GM18907 (cell line): ENCODE data around the gene ANKRD53.

Experiments used
- ATAC-seq: cut with Tn5 transposase; IDR thresholded peaks from one replicate; pipeline ENCODE4 v1.9.1; 2021; ENCODE audit warnings: mild to moderate bottlenecking, moderate library complexity; ENCODE audit not compliant: unreplicated experiment

Gene ANKRD53

DNA sequence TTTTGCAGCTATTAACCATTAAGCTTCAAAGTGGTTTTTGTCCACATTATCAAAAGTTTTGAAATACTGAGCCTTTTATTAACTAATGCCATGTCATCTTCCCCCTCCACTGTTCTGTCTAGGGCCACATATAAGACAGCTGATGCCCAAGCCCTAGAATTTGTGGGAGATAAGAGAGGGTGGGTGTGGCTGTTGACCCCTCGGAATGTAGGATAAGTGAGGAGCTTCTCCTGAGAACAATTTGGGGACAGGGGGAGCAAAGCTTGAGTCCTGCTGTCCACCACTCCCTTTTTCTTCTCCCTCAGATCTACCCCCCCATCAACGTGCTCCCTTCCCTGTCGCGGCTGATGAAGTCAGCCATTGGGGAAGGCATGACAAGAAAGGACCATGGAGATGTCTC, 14.3 kb upstream of the ANKRD53 start:
- no peak for ATAC-seq

DNA sequence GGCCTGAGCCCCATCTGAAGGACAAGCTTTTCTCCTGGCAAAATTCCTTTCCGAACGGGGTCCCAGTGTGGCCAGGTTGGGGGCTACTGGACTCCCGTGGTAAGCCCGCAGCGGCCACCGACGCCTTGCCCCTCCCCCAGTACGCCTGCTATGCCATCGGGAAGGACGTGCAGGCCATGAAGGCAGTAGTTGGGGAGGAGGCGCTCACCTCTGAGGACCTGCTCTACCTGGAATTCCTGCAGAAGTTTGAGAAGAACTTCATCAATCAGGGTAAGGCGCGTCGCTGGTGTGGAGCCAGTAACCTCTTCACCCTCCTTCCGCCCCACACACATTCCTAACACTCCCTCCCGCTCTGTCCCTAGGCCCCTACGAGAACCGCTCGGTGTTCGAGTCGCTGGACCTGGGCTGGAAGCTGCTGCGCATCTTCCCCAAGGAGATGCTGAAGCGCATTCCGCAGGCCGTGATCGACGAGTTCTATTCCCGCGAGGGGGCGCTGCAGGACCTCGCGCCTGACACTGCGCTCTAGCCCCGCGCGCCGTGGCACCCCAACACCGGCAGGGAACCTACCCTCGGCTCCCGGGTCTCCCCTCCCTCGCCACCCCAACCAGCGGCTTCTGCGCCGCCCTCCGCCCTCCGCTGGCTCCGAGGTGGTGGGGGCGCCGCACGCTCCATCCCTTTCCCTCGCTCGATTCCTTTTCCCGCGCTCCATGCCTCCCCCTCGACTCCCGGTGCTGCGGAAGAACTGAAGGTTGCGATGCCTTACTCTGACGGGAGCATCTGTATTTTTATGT, 13.6 kb upstream of the ANKRD53 start:
- ATAC-seq, result peak; percentile 74

DNA sequence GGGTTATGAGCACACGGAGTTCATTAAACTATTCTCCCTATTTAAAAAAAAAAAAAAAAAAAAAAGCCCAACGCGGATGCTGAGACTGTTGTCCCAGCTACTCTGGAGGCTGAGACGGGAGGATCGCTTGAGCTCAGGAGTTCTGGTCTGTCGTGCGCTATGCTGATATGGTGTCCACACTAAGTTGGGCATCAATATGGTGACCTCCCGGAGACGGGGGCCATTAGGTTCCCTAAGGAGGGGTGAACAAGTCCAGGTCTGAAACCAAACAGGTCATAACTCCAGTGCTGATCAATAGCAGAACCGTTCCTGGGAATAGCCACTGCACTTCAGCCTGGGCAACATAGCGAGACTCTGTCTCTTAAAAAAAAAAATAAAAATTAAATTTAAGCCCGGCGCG, 12.9 kb upstream of the ANKRD53 start:
- no peak for ATAC-seq

DNA sequence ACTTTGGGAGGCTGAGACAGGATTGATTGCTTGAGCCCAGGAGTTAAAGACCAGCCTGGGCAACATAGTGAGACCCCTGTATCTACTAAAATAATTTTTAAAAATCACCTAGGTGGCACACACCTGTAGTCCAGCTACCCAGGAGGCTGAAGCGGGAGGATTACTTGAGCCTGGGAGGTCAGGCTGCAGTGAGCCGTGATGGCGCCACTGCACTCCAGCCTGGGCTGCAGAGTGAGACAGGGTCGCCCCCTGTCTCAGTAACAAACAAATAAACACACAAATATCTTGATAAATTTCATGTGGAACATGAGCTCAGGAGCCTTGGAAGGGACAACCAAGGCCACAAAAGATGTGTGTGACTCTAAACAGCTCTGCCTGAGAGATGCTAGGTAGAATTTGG, 11.7 kb upstream of the ANKRD53 start:
- ATAC-seq, result no peak

DNA sequence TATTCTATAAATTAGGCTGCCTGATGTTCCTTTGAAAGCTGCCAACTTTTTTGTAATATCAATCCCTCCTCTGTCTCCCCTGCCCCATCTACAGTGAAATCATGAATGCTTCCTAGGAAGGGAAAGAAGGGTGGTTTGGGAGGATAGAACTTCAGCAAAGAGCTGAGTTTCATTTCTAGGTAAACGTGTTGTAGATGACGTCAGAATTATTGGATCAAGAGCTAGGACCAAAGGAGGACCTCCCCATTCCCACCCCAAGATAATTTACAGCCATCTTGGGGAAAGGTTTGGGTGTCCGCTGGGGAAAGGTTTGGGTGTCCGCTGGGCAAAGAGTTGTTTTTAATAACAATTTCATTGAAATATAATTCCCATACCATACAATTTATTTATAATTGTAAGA, 11.2 kb upstream of the ANKRD53 start:
- no peak for ATAC-seq

DNA sequence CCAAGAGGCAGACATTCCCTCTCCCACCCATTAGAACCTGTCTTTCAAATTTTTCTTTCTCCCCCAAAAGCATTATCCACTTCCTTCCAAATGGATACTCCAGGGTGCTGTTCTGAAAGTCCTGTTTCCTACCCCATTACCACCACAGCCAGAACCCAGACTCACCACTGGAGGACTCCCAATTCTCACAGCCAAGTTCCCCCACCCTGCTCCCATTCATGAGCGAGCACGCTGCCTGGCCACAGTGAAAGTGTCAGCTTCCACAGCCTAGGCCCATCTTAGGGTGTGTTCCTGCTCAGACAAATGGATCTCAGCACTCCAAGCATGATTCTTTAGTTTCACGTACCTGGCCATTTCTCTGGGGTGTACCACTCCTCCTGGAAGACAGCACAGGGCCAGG, 3.8 kb upstream of the ANKRD53 start:
- ATAC-seq, result no peak

DNA sequence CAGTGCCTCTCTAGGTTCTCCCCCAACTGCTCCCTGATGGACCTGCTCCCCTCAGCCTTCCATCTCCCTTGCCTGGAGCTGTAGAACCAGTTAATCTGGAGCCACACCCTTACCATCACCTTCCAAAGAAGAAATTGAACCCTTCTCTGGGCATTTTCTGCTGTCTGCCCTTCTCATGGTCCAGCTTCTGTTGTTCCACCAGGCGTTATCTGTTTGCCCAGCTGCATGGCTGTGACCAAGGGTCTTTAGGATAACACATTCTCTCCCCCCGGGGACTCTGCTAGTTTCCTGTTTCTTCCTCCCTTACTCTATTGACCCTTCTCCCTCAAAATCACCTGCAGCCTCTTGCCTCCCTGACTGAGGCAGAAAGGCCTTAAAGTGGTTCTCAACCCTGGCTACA, 3.2 kb upstream of the ANKRD53 start:
- no peak for ATAC-seq

DNA sequence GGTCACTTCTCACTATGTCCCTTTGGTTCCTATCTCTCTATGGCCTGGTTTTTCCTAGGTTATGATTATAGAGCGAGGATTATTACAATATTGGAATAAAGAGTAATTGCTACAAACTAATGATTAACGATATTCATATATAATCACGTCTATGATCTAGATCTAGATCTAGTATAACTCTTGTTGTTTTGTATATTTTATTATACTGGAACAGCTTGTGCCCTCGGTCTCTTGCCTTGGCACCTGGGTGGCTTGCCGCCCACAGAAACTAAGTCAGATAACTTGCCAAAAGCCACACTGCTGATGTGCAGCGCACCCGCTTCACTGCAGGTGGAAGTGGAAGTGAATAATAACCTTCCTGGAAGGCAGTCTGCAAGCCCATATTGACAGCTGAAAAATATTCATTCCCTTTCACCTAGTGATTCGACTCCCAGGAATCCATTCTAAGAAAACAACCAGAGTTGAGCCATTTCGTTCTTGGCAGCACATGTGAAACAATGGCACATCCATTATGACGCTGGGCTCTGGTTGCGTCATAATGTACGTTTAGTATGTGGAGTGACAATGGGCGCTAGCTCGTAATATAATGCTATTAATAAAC, 725 bp upstream of the ANKRD53 start:
- ATAC-seq, result no peak

DNA sequence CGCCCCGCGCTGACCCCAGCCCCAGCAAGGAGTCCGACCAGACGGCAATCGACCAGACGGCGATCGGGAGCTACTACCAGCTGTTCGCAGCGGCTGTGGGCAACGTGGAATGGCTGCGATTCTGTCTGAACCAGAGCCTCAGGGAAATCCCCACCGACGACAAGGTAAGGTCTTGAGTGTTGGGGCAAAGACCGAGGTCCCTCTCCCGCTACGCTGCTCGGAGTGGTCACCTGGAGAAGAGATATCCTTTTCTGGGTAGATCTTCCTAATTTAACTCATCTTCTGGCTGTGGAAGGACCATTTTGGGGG, 704 bp downstream of the ANKRD53 start:
- no peak for ATAC-seq

DNA sequence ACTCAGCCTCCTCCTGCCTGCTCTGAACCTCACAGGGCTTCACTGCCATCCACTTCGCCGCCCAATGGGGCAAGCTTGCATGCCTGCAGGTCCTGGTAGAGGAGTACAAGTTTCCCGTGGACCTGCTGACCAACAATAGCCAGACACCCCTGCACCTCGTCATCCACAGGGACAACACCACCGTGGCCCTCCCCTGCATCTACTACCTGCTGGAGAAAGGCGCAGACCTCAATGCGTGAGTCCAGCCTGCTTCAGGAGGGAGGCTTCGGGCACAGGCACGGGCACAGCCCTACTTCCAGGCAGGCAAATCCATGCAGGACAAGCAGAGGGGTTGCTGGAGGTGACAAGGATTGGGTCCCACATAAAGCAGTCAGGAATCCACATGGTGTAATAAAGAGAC, 1.2 kb downstream of the ANKRD53 start:
- ATAC-seq, result no peak

DNA sequence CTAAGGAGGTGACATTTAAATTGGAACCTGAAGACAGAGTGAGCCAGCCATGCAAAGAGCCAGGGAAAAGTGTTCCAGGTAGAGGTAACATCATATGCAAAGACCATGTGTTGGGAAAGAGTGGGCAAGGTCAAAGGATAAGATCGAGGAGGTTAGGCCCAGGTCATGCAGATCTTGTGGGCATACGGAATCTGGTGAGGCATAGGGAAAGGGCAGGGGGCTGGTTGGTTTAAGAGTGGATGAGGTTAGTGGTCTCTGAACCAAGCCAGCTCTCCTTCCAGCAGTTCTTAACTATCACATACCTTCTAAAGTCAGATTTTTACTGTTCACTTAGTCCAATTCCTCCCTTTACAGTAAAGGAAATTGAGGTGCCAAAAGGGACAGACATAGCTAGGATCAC, 3.0 kb downstream of the ANKRD53 start:
- ATAC-seq, result no peak

DNA sequence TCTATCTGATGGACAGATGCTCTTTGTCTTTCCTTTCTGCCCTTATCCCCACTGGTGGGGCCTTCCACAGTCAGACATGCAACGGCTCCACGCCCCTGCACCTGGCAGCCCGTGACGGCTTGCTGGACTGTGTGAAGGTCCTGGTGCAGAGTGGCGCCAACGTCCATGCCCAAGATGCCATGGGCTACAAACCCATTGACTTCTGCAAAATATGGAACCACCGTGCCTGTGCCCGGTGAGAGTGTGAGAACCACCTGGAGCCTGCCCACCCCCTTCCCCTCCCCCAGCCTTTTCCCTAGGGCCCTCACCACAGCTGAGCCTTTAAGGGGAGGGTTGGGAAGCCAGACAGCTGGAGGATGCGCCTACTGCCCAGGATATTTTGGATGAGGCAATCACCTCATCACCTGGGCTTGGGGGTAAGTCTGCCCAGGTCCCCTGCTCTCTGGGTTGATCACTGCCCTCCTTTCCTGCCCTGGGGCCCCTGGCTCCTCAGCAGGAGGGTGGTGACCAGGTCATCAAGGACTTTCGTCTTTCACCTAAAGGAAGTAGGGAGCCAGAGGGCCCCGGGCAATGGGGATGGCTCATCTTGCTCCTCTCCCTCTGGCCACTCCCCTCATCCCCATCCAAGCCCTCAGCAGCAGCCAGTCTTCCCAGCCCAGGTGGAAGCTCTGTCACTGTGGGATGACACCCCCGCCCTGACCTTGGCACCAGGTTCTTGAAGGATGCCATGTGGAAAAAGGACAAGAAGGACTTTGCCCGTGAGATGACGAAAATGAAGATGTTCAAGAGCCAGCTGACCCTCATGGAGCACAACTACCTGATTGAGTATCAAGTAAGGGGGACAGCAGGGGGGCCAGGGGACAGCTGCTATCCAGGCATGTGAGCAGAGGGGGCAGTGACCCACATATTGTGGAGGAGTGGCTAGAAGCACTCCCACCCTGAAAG, 3.7 kb downstream of the ANKRD53 start:
- ATAC-seq, result no peak

DNA sequence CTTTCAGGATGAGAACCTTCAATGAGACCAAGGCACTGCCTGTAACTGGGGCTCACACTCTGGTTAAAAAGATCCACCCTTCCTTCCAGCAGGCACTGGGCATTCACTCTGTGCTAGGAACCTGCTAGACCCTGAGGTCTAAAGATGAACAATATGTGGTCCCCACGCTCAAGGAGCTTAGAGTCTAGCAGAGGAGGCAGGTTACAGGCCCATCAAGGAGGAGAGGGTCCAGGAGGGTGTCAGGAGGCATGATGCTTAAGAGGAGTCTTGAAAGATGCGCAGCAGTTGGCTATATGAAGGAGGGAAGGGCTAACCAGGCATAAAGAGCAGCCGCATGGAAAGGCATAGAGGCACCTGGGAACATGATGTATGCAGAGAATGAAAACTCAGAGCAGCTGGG, 4.5 kb downstream of the ANKRD53 start:
- ATAC-seq, result no peak

DNA sequence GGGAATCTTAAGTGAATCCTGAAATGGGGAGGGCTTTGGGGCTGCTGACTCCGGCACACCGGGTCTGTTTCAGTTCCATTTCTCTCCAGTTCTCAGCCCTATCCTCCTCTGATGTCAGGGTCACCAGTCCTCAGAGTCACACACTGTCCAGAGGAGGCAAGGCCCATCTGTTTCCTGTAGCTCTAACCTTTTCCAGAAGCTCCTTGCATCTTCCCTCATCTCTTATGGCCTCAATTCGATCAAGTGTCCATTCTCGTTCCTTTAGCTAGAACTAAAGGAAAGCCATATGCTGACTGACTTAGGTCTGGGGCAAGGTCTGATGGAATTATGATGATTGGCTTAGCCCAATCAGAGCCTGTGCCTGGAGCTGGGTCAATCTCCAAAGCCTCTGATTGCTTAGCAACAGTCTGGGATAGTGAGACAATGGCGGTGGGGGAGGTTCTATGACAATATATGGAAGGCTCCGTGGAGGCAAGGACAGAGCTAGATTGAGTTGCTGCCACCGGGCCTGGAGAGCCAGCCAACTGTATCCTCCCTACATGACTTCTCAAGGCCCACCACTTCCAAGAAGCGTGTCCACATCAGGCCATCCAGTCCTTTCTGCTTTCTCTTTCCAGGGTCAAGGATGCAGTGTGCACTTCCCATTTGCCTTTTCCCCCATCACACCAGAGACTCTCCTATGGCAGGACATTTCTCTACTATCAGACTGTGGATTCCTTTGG, 5.2 kb downstream of the ANKRD53 start:
- no peak for ATAC-seq

DNA sequence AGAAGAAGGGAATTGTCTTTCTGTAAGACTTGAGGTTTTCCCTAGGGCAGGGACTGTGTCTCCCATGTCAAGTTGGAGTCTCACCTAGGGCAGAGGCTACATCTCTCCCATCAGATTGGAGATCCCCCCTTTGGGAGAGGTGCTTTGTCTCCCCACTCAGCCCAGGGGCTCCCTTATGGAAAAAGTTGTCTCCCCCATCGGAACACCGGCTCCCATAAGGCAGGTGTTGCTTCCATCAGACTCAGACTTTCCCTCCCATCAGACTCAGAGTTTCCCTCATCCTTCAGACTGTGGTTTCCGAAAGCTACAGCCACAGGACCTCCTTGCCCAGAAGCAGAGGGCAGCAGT, 5.8 kb downstream of the ANKRD53 start:
- ATAC-seq, result no peak

DNA sequence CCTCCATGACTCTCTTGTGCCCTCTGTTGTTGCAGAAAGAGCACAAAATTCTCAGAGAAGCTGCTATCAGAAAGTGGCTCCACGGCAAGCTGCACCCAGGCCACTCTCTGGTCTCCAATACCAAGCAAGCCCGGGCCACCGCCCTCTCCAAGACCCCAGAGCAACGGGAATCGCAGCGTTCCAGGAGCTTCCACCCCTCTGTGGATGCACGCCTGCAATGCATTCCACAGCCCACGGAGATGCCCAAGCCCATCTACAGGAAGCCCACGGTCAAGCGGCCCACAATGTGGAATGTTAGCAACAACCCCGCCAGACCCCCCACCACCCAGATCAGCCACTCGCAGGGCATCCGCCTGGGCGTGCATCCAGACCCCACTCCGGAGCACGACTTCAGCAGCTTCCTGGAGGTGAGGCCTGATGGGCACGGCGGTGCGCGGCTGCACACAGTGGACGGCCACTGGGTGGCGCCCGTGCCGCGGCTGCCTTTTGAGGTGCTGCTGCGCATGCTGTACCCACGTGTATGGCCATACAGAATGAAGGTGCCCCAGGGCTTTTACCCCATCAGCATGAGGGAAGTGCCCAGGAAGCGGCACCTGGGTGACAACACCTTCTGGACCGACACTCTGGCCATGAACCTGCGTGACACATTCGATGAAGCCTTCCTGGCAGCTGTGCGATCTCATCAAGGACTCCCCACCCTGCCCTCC, 6.3 kb downstream of the ANKRD53 start:
- peak; percentile 91 for ATAC-seq

DNA sequence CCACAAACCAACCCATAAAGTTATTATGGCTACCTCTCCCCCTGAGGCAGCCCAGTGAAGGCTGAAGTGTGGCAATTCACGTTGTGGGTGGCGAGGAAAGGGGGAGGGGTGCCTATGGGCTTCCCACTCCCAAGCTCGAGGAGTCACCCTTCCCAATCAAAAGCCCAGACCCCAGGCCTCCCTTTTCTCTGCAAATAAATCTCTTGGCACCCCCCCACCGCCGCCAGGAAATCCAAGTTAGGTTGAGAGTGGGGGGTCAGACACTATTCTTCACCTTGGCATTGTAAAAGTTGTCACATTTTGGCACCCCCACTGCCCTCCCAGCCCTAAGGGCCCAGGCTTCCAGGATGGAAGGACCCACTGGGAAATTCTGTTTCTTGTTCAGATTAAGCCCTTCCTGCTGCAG, 6.9 kb downstream of the ANKRD53 start:
- ATAC-seq, result no peak

DNA sequence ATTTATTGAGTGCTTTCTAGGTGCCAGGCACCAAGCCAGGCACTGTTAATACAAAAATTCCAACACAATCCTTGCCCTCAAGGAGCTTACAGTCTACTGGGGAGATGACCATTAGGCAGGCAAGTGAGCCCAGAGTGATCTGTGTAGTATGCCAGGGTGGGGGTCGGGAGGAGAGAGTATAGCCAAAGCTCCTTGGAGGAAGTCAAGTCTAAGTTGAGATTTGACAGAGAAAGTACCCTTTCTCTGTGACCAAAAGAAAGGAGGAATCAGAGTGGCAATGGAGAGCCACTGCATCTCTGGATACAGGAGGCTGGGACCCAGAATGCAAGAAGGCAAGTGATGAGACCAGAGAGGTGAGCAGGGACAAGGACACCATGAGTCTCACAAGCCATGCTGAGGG, 7.5 kb downstream of the ANKRD53 start:
- ATAC-seq, result no peak

DNA sequence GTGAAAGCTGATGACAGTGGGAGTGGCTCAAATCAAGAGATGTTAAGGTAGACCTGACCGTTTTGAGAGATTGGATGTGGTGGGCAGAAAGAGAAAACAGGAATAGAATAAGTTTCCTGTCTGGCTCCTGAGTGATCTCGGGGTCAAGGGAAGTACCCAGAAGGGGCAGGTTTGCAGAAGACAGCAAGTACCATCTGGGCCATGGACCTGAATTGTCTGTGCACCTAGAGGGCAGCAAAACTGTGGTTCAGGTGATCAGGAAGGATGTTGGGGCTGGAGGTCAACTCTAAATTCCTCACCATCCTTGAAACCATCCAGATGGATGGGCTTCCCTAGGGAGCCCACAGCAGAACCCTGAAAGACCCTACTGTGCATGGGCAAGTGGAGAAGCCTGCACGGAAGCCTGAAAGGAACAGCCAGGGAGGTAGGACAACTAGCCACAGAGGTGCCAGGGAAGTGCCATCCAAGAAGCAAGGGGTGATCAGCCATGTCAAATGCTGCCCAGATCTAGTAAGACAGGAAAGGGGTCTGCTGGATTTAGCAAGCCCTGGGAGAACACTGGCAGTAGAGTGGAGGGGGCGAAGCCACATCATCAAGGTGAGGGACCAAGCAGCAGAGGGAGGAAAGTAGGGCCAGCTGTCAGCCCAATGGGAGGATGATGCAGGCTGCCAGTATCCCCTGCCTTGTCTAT, 8.2 kb downstream of the ANKRD53 start:
- ATAC-seq, result no peak

DNA sequence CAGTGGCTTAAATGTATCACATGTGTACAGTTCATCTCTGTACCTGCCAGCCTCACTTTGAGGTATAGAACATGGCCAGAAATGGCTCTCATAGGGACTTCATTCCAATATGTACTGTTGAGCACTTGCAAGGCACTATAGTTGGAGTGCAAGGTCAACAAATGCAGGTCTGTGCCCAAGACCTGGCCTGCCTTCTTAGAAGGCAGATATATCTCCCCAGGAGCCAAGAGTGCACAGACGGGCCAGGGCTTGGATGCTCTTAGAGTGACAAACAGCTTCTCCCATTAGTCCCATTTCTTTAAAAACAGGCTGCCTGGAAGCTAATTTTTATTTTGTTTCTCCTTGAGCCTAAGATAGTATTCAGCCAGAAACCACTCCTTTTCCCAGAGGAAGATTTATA, 9.0 kb downstream of the ANKRD53 start:
- ATAC-seq, result no peak
